Cardiac fibroblast (primary cell): ENCODE measurements around the gene DNAJC8.

Experiments
- DNase-seq, 2 donors: peaks; one replicate each; pipeline versions ENCODE4 v3.0.0 to v3.0.0-alpha.2; 2010; ENCODE audit warnings: low read depth in 2 of 2
- H3K4me3 ChIP-seq, 2 donors: replicated peaks in 1 of 2; 1 replicate in 1 of 2; 2 replicates in 1 of 2; pipeline ENCODE4 v1.5.1; 2011; ENCODE audit warnings: low read depth in 2 of 2, low read length in 2 of 2, mild to moderate bottlenecking in 2 of 2, moderate library complexity in 1 of 2
- CTCF ChIP-seq: IDR thresholded peaks from one replicate; pipeline ENCODE4 v1.5.1; 2011; ENCODE audit warnings: low read depth, mild to moderate bottlenecking, low read length, inconsistent platforms

Gene DNAJC8

GRCh38 chr1:28170001-28170596 is 62.7 kb downstream of the DNAJC8 start:
- TF ChIP-seq CTCF = no peak
- H3K4me3 ChIP-seq = no peak overlapping the region
- no peak for DNase-seq

- TF ChIP-seq CTCF = no peak
- DNase-seq = peak in 1 of 2 donors; percentile 75
- no peak overlapping the region for H3K4me3 ChIP-seq
Observed at GRCh38 chr1:28163496-28164161, 69.2 kb downstream of the DNAJC8 start.

GRCh38 chr1:28162151-28162550 is 70.7 kb downstream of the DNAJC8 start:
- H3K4me3 ChIP-seq = no peak overlapping the region
- no peak for DNase-seq

GRCh38 chr1:28161751-28162150 is 71.1 kb downstream of the DNAJC8 start:
- no peak overlapping the region for H3K4me3 ChIP-seq
- no peak for DNase-seq
- TF ChIP-seq CTCF = no peak

More at GRCh38 chr1:28162151-28162550, 70.7 kb downstream of the DNAJC8 start:
- TF ChIP-seq CTCF = no peak

GRCh38 chr1:28160782-28161266 is 72.0 kb downstream of the DNAJC8 start:
- TF ChIP-seq CTCF = no peak
- peak; percentile 95 to 96 for DNase-seq
- H3K4me3 ChIP-seq = no peak overlapping the region

- no peak for TF ChIP-seq CTCF
- DNase-seq = no peak
- H3K4me3 ChIP-seq = no peak overlapping the region
Observed at GRCh38 chr1:28159680-28160079, 73.1 kb downstream of the DNAJC8 start.
